ENCODE data around the gene CCHCR1.
"Not testable (repeated sequence)": the region's sequence is repeated elsewhere in the genome, so short reads cannot be mapped to it uniquely, and the experiment has no call there.

Gene CCHCR1

DNA sequence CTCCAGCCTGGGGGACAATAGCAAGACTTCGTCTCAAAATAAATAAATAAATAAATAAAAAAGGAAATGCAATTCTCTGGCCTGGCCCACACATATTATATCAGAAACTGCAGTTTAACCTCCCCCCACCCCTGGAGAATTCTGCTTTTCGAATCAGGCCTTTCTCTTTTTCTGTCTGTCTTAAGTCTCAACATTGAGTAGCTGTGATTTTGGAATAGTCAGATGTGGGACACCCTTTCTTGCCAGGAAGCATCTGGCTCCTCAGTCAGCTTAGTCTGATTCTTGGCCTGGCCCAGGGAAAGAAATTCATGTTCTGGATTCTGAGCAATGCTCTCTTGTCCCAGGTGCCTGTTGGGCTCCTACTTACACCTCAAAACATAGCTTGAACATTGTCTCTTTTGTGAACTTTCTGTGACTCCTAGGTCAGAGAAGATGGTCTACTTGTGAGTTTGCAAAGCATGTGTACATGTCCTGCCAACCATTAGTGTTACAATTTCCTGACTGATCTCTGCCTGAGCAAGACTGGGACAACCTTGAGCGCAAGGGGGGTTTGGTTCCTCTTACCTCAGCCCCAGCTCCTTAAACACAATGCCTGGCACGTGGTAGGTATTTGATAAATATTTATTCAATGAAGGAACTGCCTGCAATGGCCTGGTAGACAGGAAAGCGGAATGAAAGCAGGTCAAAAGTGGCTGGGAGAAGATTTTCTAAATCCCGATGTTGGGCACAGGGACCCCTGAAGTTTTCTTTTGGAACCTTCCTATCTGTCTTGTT is 36.6 kb upstream of the CCHCR1 start:
- Histone ChIP-seq H3K27me3 (ENCODE audit: control insufficient read depth, insufficient read depth, low read length) (no peaks in the 10 kb centered on the region), H3K27ac (ENCODE audit: low read length) (no peak overlapping the region)

DNA sequence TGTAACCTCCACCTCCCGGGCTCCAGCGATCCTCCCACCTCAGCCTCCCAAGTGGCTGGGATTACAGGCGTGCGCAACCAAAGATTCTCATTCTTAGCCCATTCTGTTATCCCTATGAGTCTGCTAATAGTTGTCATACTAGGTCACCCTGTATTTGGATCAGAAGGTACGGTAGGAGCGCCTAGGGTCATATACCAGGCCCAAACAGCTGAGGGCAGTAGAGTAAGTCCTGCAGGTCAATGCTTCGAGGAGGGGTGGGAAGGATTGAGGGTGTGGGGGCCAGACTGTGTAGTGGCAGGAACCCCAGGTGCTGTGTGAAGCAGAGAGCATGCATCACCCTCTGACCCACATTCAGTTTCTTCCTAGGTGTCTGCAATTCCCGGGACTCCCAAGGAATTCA is 35.6 kb upstream of the CCHCR1 start:
- H3K27ac ChIP-seq (ENCODE audit: low read length): no peak overlapping the region
- H3K27me3 ChIP-seq (ENCODE audit: control insufficient read depth, insufficient read depth, low read length): no peaks in the 10 kb centered on the region
- no peaks in the 10 kb centered on the region for H3K36me3 ChIP-seq (ENCODE audit: control insufficient read depth, low read depth, low read length)
- no peaks in the 10 kb centered on the region for H3K9me3 ChIP-seq (ENCODE audit: control insufficient read depth, low read depth, low read length)
- no peak overlapping the region for H3K4me3 ChIP-seq (ENCODE audit: low read length)
- H3K9ac ChIP-seq (ENCODE audit: low read length): no peak overlapping the region
- peaks cover 3% of the 10 kb centered on the region for H3K4me1 ChIP-seq (ENCODE audit: control insufficient read depth, low read depth, low read length)

More for the DNA sequence above, 36.6 kb upstream of the CCHCR1 start:
- Histone ChIP-seq H3K4me3 (ENCODE audit: low read length) (no peak overlapping the region), H3K9me3 (ENCODE audit: control insufficient read depth, low read depth, low read length) (no peaks in the 10 kb centered on the region), H3K9ac (ENCODE audit: low read length) (no peak overlapping the region), H3K4me1 (ENCODE audit: control insufficient read depth, low read depth, low read length) (peaks cover 1% of the 10 kb centered on the region), H3K36me3 (ENCODE audit: control insufficient read depth, low read depth, low read length) (no peaks in the 10 kb centered on the region)

DNA sequence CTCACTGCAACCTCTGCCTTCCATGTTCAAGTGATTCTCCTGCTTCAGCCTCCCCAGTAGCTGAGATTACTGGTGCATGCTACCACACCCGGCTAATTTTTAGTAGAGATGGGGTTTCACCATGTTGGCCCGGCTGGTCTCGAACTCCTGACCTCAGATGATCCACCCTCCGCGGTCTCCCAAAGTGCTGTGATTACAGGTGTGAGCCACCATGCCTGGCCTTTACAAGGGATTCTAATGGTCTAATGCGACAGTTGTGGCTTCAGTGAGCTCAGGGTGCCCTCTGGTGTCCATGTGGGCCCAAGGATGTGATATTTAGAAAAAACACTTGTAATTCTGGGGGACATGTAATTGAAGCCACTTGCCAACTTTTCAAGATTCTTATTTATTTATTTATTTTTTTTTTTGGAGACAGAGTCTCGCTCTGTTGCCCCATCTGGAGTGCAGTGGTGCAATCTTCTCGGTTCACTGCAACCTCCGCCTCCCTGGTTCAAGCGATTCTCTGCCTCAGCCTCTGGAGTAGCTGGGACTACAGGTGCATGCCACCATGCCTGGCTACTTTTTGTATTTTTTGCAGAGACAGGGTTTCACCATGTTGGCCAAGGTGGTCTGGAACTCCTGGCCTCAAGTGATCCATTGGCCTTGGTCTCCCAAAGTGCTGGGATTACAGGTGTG is 35.0 kb upstream of the CCHCR1 start:
- H3K36me3 ChIP-seq (ENCODE audit: control insufficient read depth, low read depth, low read length); H3K4me3 ChIP-seq (ENCODE audit: low read length): not testable (repeated sequence)

DNA sequence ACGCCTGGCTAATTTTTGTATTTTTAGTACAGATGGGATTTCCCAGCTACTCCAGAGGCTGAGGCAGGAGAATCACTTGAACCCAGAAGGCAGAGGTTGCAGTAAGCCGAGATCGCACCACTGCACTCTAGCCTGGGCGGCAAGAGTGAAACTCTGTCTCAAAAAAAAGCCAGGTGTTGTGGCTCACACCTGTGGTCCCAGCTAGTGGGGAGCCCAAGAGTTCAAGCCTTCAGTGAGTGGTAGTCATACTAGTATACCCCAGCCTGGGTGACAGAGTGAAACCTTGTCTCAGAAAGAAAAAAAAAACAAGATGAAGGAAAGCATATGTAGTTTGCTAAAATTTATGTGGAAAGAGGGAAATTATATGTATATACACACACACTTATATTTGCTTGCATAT is 32.9 kb upstream of the CCHCR1 start:
- Histone ChIP-seq H3K4me1 (ENCODE audit: control insufficient read depth, low read depth, low read length) (peaks cover 3% of the 10 kb centered on the region), H3K4me3 (ENCODE audit: low read length) (no peak overlapping the region), H3K27ac (ENCODE audit: low read length) (no peak overlapping the region), H3K9ac (ENCODE audit: low read length) (no peak overlapping the region), H3K27me3 (ENCODE audit: control insufficient read depth, insufficient read depth, low read length) (no peaks in the 10 kb centered on the region), H3K9me3 (ENCODE audit: control insufficient read depth, low read depth, low read length) (no peaks in the 10 kb centered on the region), H3K36me3 (ENCODE audit: control insufficient read depth, low read depth, low read length) (no peaks in the 10 kb centered on the region)

More for the DNA sequence above, 35.0 kb upstream of the CCHCR1 start:
- not testable (repeated sequence) for H3K9ac ChIP-seq (ENCODE audit: low read length); H3K4me1 ChIP-seq (ENCODE audit: control insufficient read depth, low read depth, low read length); H3K27ac ChIP-seq (ENCODE audit: low read length); H3K27me3 ChIP-seq (ENCODE audit: control insufficient read depth, insufficient read depth, low read length); H3K9me3 ChIP-seq (ENCODE audit: control insufficient read depth, low read depth, low read length)

DNA sequence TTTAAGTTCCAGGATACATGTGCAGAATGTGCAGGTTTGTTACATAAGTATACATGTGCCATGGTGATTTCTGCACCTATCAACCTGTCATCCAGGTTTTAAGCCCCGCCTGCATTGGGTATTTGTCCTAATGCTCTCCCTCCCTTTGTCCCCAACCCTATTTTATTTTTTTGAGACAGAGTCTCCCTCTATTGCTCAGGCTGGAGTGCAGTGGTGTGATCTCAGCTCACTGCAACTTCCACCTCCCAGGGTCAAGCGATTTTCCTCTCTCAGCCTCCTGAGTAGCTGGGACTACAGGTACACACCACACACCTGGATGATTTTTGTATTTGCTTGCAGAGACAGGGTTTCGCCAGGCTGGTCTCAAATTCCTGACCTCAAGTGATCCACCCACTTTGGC is 31.6 kb upstream of the CCHCR1 start:
- H3K27ac ChIP-seq (ENCODE audit: low read length); H3K4me1 ChIP-seq (ENCODE audit: control insufficient read depth, low read depth, low read length); H3K27me3 ChIP-seq (ENCODE audit: control insufficient read depth, insufficient read depth, low read length); H3K9me3 ChIP-seq (ENCODE audit: control insufficient read depth, low read depth, low read length); H3K4me3 ChIP-seq (ENCODE audit: low read length); H3K36me3 ChIP-seq (ENCODE audit: control insufficient read depth, low read depth, low read length); H3K9ac ChIP-seq (ENCODE audit: low read length): not testable (repeated sequence)

DNA sequence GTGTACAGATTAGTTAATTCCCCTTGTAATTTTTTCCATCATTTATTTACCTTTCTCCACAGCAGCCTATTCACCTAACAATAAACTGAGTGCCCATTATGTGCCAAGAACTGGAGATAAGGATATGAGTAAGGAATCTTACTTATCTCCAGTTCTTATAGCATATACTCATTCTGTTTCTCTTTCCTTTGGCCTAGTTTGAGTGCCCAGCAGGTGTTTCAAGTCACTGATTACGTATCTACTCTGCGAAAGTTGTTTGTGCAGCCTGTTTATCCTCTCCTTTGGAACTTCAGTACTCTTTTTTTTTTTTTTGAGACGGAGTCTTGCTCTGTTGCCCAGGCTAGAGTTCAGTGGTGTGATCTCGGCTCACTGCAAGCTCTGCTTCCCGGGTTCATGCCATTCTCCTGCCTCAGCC is 30.2 kb upstream of the CCHCR1 start:
- Histone ChIP-seq H3K9ac (ENCODE audit: low read length) (no peak overlapping the region), H3K4me3 (ENCODE audit: low read length) (no peak overlapping the region), H3K36me3 (ENCODE audit: control insufficient read depth, low read depth, low read length) (no peaks in the 10 kb centered on the region), H3K9me3 (ENCODE audit: control insufficient read depth, low read depth, low read length) (no peaks in the 10 kb centered on the region), H3K27ac (ENCODE audit: low read length) (no peak overlapping the region), H3K27me3 (ENCODE audit: control insufficient read depth, insufficient read depth, low read length) (no peaks in the 10 kb centered on the region), H3K4me1 (ENCODE audit: control insufficient read depth, low read depth, low read length) (peaks cover 9% of the 10 kb centered on the region)

DNA sequence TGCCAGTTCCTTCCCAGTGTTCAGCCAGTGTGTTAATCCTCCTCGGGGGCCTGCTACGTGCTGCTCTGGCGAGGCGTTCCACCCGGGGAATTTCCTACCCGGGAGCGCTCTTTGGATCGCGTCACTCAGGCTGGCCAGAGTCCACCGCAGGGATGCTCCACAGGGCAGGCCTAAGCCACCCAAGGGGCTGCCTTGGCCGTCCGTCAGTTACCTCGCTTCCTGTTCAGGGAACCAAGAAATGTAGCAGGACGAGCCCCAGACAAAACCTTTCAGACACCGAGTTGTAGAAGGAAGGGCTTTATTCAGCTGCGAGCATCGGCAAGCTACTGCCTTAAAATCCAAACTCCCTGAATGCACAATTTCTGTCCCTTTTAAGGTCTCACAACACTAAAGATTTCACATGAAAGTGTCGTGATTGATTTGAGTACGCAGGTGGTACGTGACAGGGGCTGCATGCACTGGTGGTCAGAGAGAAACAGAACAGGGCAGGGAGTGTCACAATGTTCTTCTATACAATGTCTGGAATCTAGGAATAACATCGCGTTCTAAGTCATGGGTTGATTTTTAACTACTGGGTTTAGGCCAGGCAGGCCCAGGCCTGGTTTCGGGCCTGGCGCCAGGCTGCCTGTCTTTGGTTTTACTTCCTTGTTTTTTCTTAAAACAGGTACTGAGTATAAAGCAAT is 28.6 kb upstream of the CCHCR1 start:
- Histone ChIP-seq H3K9ac (ENCODE audit: low read length) (no peak overlapping the region), H3K27me3 (ENCODE audit: control insufficient read depth, insufficient read depth, low read length) (no peaks in the 10 kb centered on the region), H3K27ac (ENCODE audit: low read length) (no peak overlapping the region), H3K36me3 (ENCODE audit: control insufficient read depth, low read depth, low read length) (no peaks in the 10 kb centered on the region), H3K9me3 (ENCODE audit: control insufficient read depth, low read depth, low read length) (no peaks in the 10 kb centered on the region), H3K4me3 (ENCODE audit: low read length) (no peak overlapping the region), H3K4me1 (ENCODE audit: control insufficient read depth, low read depth, low read length) (peaks cover 9% of the 10 kb centered on the region)

DNA sequence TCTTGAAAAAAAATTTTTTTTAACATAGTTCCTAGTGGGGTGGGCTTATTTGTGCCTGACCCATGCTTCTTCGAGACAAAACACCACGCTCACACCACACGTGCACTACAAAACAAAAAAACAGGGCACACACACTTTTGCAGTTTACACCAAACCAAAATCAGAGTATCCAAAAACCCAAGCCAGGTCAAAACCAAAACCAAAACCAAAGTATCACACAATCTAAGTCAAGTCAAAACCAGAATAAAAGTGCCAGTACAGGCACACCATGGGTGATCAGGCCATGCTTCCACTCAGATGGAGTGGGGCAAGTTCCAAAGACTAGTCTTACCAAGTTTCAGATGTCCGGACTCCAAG is 28.1 kb upstream of the CCHCR1 start:
- not testable (repeated sequence) for H3K36me3 ChIP-seq (ENCODE audit: control insufficient read depth, low read depth, low read length); H3K9me3 ChIP-seq (ENCODE audit: control insufficient read depth, low read depth, low read length); H3K4me1 ChIP-seq (ENCODE audit: control insufficient read depth, low read depth, low read length); H3K27me3 ChIP-seq (ENCODE audit: control insufficient read depth, insufficient read depth, low read length); H3K9ac ChIP-seq (ENCODE audit: low read length); H3K4me3 ChIP-seq (ENCODE audit: low read length); H3K27ac ChIP-seq (ENCODE audit: low read length)

DNA sequence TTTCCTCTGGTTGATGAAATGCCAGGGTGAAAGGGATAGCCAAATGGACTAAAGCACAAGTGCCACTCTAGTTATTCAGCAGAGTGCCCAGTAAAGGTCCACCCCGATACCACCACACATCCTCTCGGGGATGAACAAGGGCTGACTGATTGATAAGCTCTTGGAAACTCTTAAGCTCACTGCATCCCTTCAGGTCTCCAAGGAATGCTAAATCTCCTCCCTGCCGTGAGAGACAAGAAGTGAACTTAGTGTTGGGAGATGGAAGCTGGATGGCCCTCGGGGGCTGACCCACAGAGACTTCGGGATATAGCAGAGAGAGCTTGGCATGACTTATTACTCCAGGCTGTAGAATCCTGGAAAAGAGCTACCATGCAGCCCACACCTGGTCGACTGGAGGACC is 26.3 kb upstream of the CCHCR1 start:
- H3K9me3 ChIP-seq (ENCODE audit: control insufficient read depth, low read depth, low read length); H3K9ac ChIP-seq (ENCODE audit: low read length); H3K27me3 ChIP-seq (ENCODE audit: control insufficient read depth, insufficient read depth, low read length); H3K27ac ChIP-seq (ENCODE audit: low read length); H3K4me1 ChIP-seq (ENCODE audit: control insufficient read depth, low read depth, low read length); H3K36me3 ChIP-seq (ENCODE audit: control insufficient read depth, low read depth, low read length); H3K4me3 ChIP-seq (ENCODE audit: low read length): not testable (repeated sequence)

DNA sequence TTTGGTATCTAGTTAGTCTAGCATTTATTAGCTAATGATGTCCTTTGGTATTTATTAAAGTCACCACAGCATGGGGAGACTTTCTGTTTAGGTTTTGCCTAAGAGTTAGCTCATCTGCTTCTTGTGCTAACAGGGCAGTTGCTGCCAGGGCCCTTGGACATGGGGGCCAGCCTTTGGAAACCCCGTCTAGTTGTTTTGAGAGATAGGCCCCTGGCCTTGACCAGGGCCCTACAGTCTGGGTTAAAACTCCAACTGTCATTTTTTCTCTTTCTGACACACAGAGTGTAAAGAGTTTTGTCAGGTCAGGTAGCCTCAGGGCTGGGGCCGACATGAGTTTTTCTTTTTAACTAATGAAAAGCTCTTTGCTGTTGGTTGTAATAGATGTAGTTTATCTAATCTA is 25.7 kb upstream of the CCHCR1 start:
- not testable (repeated sequence) for H3K4me3 ChIP-seq (ENCODE audit: low read length); H3K4me1 ChIP-seq (ENCODE audit: control insufficient read depth, low read depth, low read length); H3K27ac ChIP-seq (ENCODE audit: low read length); H3K9ac ChIP-seq (ENCODE audit: low read length); H3K36me3 ChIP-seq (ENCODE audit: control insufficient read depth, low read depth, low read length); H3K27me3 ChIP-seq (ENCODE audit: control insufficient read depth, insufficient read depth, low read length); H3K9me3 ChIP-seq (ENCODE audit: control insufficient read depth, low read depth, low read length)

DNA sequence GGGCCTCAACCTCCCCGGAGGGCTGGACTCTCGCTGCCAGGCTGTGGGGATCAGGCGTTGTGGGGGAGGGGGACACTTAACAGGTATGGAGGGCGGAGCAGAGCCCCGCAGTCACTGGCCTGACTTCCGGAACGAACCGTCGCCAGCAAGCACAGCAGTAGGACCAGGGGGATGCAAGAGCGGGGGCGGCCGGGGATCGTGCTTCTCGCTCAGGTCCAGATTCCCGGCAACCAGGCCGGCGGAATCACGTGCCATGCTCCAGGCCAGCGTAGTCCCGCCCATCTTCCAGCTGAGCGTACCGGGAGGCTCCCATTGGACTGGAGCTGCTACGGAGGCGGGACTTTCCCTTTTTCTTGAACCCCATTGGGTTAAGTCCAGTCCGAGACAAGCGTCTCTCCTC is 22.9 kb upstream of the CCHCR1 start:
- Histone ChIP-seq H3K4me1 (ENCODE audit: control insufficient read depth, low read depth, low read length) (peaks cover 9% of the 10 kb centered on the region), H3K27me3 (ENCODE audit: control insufficient read depth, insufficient read depth, low read length) (no peaks in the 10 kb centered on the region), H3K27ac (ENCODE audit: low read length) (no peak overlapping the region), H3K9me3 (ENCODE audit: control insufficient read depth, low read depth, low read length) (no peaks in the 10 kb centered on the region), H3K9ac (ENCODE audit: low read length) (no peak overlapping the region), H3K4me3 (ENCODE audit: low read length) (no peak overlapping the region), H3K36me3 (ENCODE audit: control insufficient read depth, low read depth, low read length) (no peaks in the 10 kb centered on the region)

DNA sequence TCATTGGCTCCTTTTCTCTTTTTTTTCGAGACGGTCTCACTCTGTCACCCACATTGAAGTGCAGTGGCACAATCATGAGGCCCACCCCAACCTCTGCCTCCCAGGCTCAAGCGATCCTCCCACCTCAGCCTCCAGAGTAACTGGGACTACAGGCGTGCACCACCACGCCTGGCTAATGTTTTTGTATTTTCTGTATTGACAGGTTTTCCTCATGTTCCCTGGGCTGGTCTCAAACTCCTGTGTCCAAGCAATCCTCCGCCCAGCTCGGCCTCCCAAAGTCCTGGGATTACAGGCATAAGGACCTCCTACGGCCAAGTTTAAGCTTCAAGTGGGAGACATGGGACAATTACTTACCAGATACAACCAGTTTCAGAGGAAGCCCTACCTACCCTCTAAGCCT is 22.3 kb upstream of the CCHCR1 start:
- peaks cover 13% of the 10 kb centered on the region for H3K4me1 ChIP-seq (ENCODE audit: control insufficient read depth, low read depth, low read length)
- H3K9me3 ChIP-seq (ENCODE audit: control insufficient read depth, low read depth, low read length): no peaks in the 10 kb centered on the region
- H3K9ac ChIP-seq (ENCODE audit: low read length): no peak overlapping the region
- no peaks in the 10 kb centered on the region for H3K27me3 ChIP-seq (ENCODE audit: control insufficient read depth, insufficient read depth, low read length)
- no peaks in the 10 kb centered on the region for H3K36me3 ChIP-seq (ENCODE audit: control insufficient read depth, low read depth, low read length)
- H3K4me3 ChIP-seq (ENCODE audit: low read length): no peak overlapping the region
- H3K27ac ChIP-seq (ENCODE audit: low read length): no peak overlapping the region
